Right lobe of liver (tissue), 6 donors: ENCODE results near the gene ATRNL1. TPM values are rescaled to one million over a fixed set of nuclear protein-coding genes. Genes with fewer than 3 reads are reported as not detected.
A peak's percentile ranks its signal among the peaks of the same experiment; 100 is the strongest.

Experiments used
- ATAC-seq, 4 donors: fragments of 200-7000 bp; cut with Tn5 transposase; one replicate each; pipeline ENCODE4 v1.9.1; 2020; ENCODE audit warnings: mild to moderate bottlenecking in 4 of 4, moderate library complexity in 4 of 4
- DNase-seq, 3 donors: peaks; one replicate each; pipeline ENCODE4 v3.0.0-alpha.2; 2020
- H3K27ac ChIP-seq, 3 donors: fragments of 200-600 bp; one replicate each; pipeline ENCODE4 v1.8.0; 2022
- H3K27me3 ChIP-seq, 2 donors: fragments of 200-600 bp; one replicate each; pipeline ENCODE4 v1.8.0; 2022
- H3K36me3 ChIP-seq, 4 donors: fragments of 200-600 bp; sonication (generic) in 1 of 4; one replicate each; pipeline versions ENCODE4 v1.5.1 to v1.8.0; 2017 to 2022; ENCODE audit warnings: control low read depth in 1 of 4
- H3K4me1 ChIP-seq, 4 donors: fragments of 200-600 bp; sonication (generic) in 1 of 4; one replicate each; pipeline versions ENCODE4 v1.5.1 to v1.8.0; 2017 to 2022; ENCODE audit warnings: control low read depth in 1 of 4
- H3K4me3 ChIP-seq, 3 donors: fragments of 200-600 bp; one replicate each; pipeline ENCODE4 v1.8.0; 2022
- H3K9me3 ChIP-seq, 4 donors: fragments of 200-600 bp; sonication (generic) in 1 of 4; one replicate each; pipeline versions ENCODE4 v1.5.1 to v1.8.0; 2017 to 2022; ENCODE audit warnings: control low read depth in 1 of 4
- CTCF ChIP-seq, 4 donors: fragments of 200-600 bp in 3 of 4; fragments of 450-650 bp in 1 of 4; IDR thresholded peaks; one replicate each; pipeline versions ENCODE4 v1.5.1 to v1.8.0; 2016 to 2022; ENCODE audit warnings: antibody characterized with exemption in 4 of 4, mild to moderate bottlenecking in 2 of 4
- POLR2A ChIP-seq: fragments of 450-650 bp; IDR thresholded peaks from one replicate; pipeline ENCODE4 v1.6.1; 2017; ENCODE audit warnings: antibody characterized with exemption, mild to moderate bottlenecking
- WGBS: methylation state at CpG from one replicate; pipeline ENCODE4 v1.1.6; 2018; ENCODE audit warnings: low coverage, low lambda C conversion rate; ENCODE audit not compliant: insufficient coverage; ENCODE audit errors: missing lambda C conversion rate; 5-methylcytosine and 5-hydroxymethylcytosine counted together
- intact Hi-C, 2 donors: fragments of 100-400 bp; cut with DNase I; formaldehyde crosslinking; loops; one replicate each; pipeline versions ENCODE4 v1.11.2 to v1.14.1; 2022
- total RNA-seq, 6 experiments: library from RNA; depleted of rRNA in 2 of 6; stranded (reverse); fragments of >200 nt in 2 of 6; fragmentation: NEBNext Ultra II Directional in 3 of 6; extraction: Animal tissue kit (Norgen Biotek cat#: 25700) in 3 of 6; gene quantifications; one replicate each; pipeline versions ENCODE4 v1.1.0 to v1.2.4, GENCODE V29; 2016 to 2023
- donor health status: DM: no; HTN: yes; CAD: no.
- donor health status: DM: no; HTN: no; CAD: no.
- donor health status: DM: no; HTN: no; CAD: no.
- donor health status: DM: no; HTN: yes; CAD: no.
- donor health status: DM: no; HTN: yes; CAD: no.

Gene ATRNL1
- total RNA-seq, 6 experiments from 2014 or later: 0.81 to 5.3 (median 2.6) TPM

GRCh38 chr10:115948465-115948864 is 855.3 kb downstream of the ATRNL1 start:
- Histone ChIP-seq H3K36me3 (no peaks in the 10 kb centered on the region), H3K4me1 (peaks cover 0 to 23% (median 7%) of the 10 kb centered on the region in 4 donors), H3K9me3 (no peaks in the 10 kb centered on the region), H3K27ac (no peak overlapping the region), H3K27me3 (no peaks in the 10 kb centered on the region), H3K4me3 (no peak overlapping the region)
- ATAC-seq (peak; percentile 70 to 85 (median 81)), DNase-seq (no peak)
- WGBS: 5% methylated on average over 1 of the region's 1 CpG
- intact Hi-C loops: no loop called here
- no peak for TF ChIP-seq POLR2A
- peak; percentile 48 to 68 (median 55) for TF ChIP-seq CTCF (IDR thresholded peaks at IDR 0.05)

- no peaks in the 10 kb centered on the region for H3K9me3 ChIP-seq
- TF ChIP-seq POLR2A: no peak
- TF ChIP-seq CTCF (IDR thresholded peaks at IDR 0.05): no peak
- 93% methylated on average over 4 of the region's 9 CpGs for WGBS
- no peak overlapping the region for H3K4me3 ChIP-seq
- H3K4me1 ChIP-seq: peaks cover 0 to 32% (median 11%) of the 10 kb centered on the region in 4 donors
- H3K27me3 ChIP-seq: no peaks in the 10 kb centered on the region
- DNase-seq: no peak
- peak in 3 of 4 donors; percentile 19 to 36 (median 22) for ATAC-seq
- no peaks in the 10 kb centered on the region for H3K36me3 ChIP-seq
- intact Hi-C loops: no loop called here
- no peak overlapping the region for H3K27ac ChIP-seq
These were observed 856.2 kb downstream of the ATRNL1 start for GRCh38 chr10:115949282-115949844.

GRCh38 chr10:115950320-115950719 is 857.2 kb downstream of the ATRNL1 start:
- Histone ChIP-seq H3K27ac (no peak overlapping the region), H3K4me1 (peaks cover 0 to 32% (median 12%) of the 10 kb centered on the region in 4 donors), H3K27me3 (no peaks in the 10 kb centered on the region), H3K9me3 (no peaks in the 10 kb centered on the region), H3K4me3 (no peak overlapping the region), H3K36me3 (no peaks in the 10 kb centered on the region)
- intact Hi-C loops: no loop called here
- ATAC-seq: peak in 2 of 4 donors; percentile 46 to 65
- no peak for DNase-seq
- TF ChIP-seq POLR2A: no peak
- no peak for TF ChIP-seq CTCF (IDR thresholded peaks at IDR 0.05)
- 27% methylated on average over 3 of the region's 3 CpGs for WGBS

GRCh38 chr10:115951242-115951641 is 858.1 kb downstream of the ATRNL1 start:
- 38% methylated on average over 3 of the region's 3 CpGs for WGBS
- TF ChIP-seq POLR2A (no peak), CTCF (IDR thresholded peaks at IDR 0.05) (no peak)
- no peak for DNase-seq
- peak in 3 of 4 donors; percentile 14 to 48 (median 33) for ATAC-seq
- no peaks in the 10 kb centered on the region for H3K9me3 ChIP-seq
- no peak overlapping the region for H3K27ac ChIP-seq
- H3K36me3 ChIP-seq: no peaks in the 10 kb centered on the region
- H3K4me1 ChIP-seq: peaks cover 0 to 32% (median 12%) of the 10 kb centered on the region in 4 donors
- no peak overlapping the region for H3K4me3 ChIP-seq
- intact Hi-C loops: no loop called here
- no peaks in the 10 kb centered on the region for H3K27me3 ChIP-seq
